SU-DHL-6 (cell line): ENCODE results near the gene SLC19A3.

Source experiments
- H2AFZ ChIP-seq: fragments of 200-600 bp; sonication (generic); 2 replicates; pipeline ENCODE4 v1.6.1; 2014; ENCODE audit warnings: low read depth, mild to moderate bottlenecking, moderate library complexity, mixed read lengths, antibody characterized with exemption, low read length; ENCODE audit not compliant: severe bottlenecking
- H3F3A ChIP-seq: fragments of 200-600 bp; shearing (Covaris generic); 2 replicates; pipeline ENCODE4 v1.6.0; 2016; ENCODE audit warnings: antibody characterized with exemption, mild to moderate bottlenecking; ENCODE audit not compliant: insufficient read depth
- H3K27ac ChIP-seq: fragments of 200-600 bp; sonication (generic); 2 replicates; pipeline ENCODE4 v1.5.1; 2016; ENCODE audit warnings: low read depth, mild to moderate bottlenecking, low read length, moderate library complexity, mixed read lengths
- H3K27me3 ChIP-seq: fragments of 200-600 bp; sonication (generic), shearing (Covaris generic); 2 replicates; pipeline ENCODE4 v1.6.0; 2014; ENCODE audit warnings: mild to moderate bottlenecking, low read length
- H3K36me3 ChIP-seq: fragments of 200-600 bp; sonication (generic); 2 replicates; pipeline ENCODE4 v1.6.1; 2014; ENCODE audit warnings: mild to moderate bottlenecking, low read length, mixed read lengths
- H3K4me2 ChIP-seq: fragments of 300-600, 200-600 bp; shearing (Covaris generic), sonication (generic); 2 replicates; pipeline ENCODE4 v1.6.0; 2014; ENCODE audit warnings: low read length, low read depth, mild to moderate bottlenecking; ENCODE audit not compliant: poor library complexity, severe bottlenecking
- H3K4me3 ChIP-seq: fragments of 200-600 bp; sonication (generic); 2 replicates; pipeline ENCODE4 v1.5.1; 2014; ENCODE audit warnings: antibody characterized with exemption, low read length, mild to moderate bottlenecking, mixed read lengths; ENCODE audit not compliant: insufficient read depth, poor library complexity, severe bottlenecking
- H3K79me2 ChIP-seq: fragments of 200-600 bp; sonication (generic); 2 replicates; pipeline ENCODE4 v1.6.1; 2014; ENCODE audit warnings: mild to moderate bottlenecking, low read length, moderate library complexity; ENCODE audit not compliant: insufficient read depth
- H3K9ac ChIP-seq: fragments of 200-600 bp; sonication (generic); 2 replicates; pipeline ENCODE4 v1.7.0; 2014; ENCODE audit warnings: mild to moderate bottlenecking, low read length
- H3K9me2 ChIP-seq: fragments of 200-600 bp; sonication (generic); replicated peaks from 2 replicates; pipeline ENCODE4 v1.6.1; 2014; ENCODE audit warnings: low read length; ENCODE audit not compliant: insufficient read depth
- H3K9me3 ChIP-seq: fragments of 200-600 bp; sonication (generic); 2 replicates; pipeline ENCODE4 v1.6.1; 2014; ENCODE audit warnings: low read length, mixed read lengths; ENCODE audit not compliant: insufficient read depth
- H4K20me1 ChIP-seq: fragments of 200-600 bp; sonication (generic); 2 replicates; pipeline ENCODE4 v1.6.1; 2014; ENCODE audit warnings: low read depth, mild to moderate bottlenecking, antibody characterized with exemption, low read length, moderate library complexity, mixed read lengths
- CTCF ChIP-seq: fragments of 200-600 bp; sonication (generic); IDR thresholded peaks from one replicate; pipeline ENCODE4 v1.5.1; 2017; ENCODE audit warnings: antibody characterized with exemption, mild to moderate bottlenecking, low read length, moderate library complexity; ENCODE audit not compliant: insufficient read depth, poor library complexity, severe bottlenecking
- EZH2phosphoT487 ChIP-seq: fragments of 200-600 bp; sonication (generic), shearing (Covaris generic); conservative IDR thresholded peaks from 2 replicates; pipeline ENCODE4 v1.6.1; 2018; ENCODE audit warnings: mild to moderate bottlenecking, antibody characterized with exemption, low read length, moderate library complexity, mixed read lengths

SLC19A3 gene

GRCh38 chr2:227701556-227701955 is 16.3 kb downstream of the SLC19A3 start:
- Histone ChIP-seq H2AFZ (no peak overlapping the region), H3K9me3 (no peaks in the 10 kb centered on the region), H3K27me3 (no peaks in the 10 kb centered on the region), H3K27ac (no peak overlapping the region), H3K4me3 (no peak overlapping the region), H4K20me1 (no peaks in the 10 kb centered on the region), H3K9me2 (no peaks in the 10 kb centered on the region), H3K36me3 (no peaks in the 10 kb centered on the region), H3K79me2 (no peaks in the 10 kb centered on the region), H3K9ac (no peak overlapping the region), H3F3A (no peaks in the 10 kb centered on the region), H3K4me2 (no peak overlapping the region)
- TF ChIP-seq EZH2phosphoT487 (no peak), CTCF (no peak)

GRCh38 chr2:227696990-227697679 is 20.7 kb downstream of the SLC19A3 start:
- Histone ChIP-seq H3K9me2 (no peaks in the 10 kb centered on the region), H3K27me3 (no peaks in the 10 kb centered on the region; the same call in 1 of the 2 replicates), H3K79me2 (no peaks in the 10 kb centered on the region), H4K20me1 (no peaks in the 10 kb centered on the region), H3K27ac (no peak overlapping the region), H3K4me3 (no peak overlapping the region), H2AFZ (no peak overlapping the region), H3K36me3 (no peaks in the 10 kb centered on the region), H3K9me3 (no peaks in the 10 kb centered on the region), H3F3A (no peaks in the 10 kb centered on the region), H3K4me2 (no peak overlapping the region), H3K9ac (no peak overlapping the region)
- no peak for TF ChIP-seq EZH2phosphoT487
- no peak for TF ChIP-seq CTCF

GRCh38 chr2:227687189-227687588 is 30.6 kb downstream of the SLC19A3 start:
- Histone ChIP-seq H3K4me3 (no peak overlapping the region), H3K27me3 (no peaks in the 10 kb centered on the region), H2AFZ (no peak overlapping the region), H3K4me2 (no peak overlapping the region), H3K9me2 (no peaks in the 10 kb centered on the region), H3K9me3 (no peaks in the 10 kb centered on the region), H3K79me2 (no peaks in the 10 kb centered on the region), H3K36me3 (no peaks in the 10 kb centered on the region), H3K9ac (no peak overlapping the region), H3F3A (no peaks in the 10 kb centered on the region), H4K20me1 (no peaks in the 10 kb centered on the region), H3K27ac (no peak overlapping the region)
- TF ChIP-seq CTCF: no peak
- TF ChIP-seq EZH2phosphoT487: no peak
